Mucosa of stomach (tissue), 1 donor: ENCODE measurements around the gene ACAP3.
A peak's percentile ranks its signal among the peaks of the same experiment; 100 is the strongest.

Experiments
- H3K27me3 ChIP-seq: one replicate; pipeline ENCODE4 v1.7.0; 2013; ENCODE audit warnings: mild to moderate bottlenecking, low read length; ENCODE audit not compliant: control insufficient read depth, insufficient read depth
- H3K36me3 ChIP-seq: one replicate; pipeline ENCODE4 v1.7.0; 2013; ENCODE audit warnings: low read length; ENCODE audit not compliant: control insufficient read depth, insufficient read depth
- H3K4me1 ChIP-seq: one replicate; pipeline ENCODE4 v1.7.0; 2013; ENCODE audit warnings: mild to moderate bottlenecking, low read length; ENCODE audit not compliant: control insufficient read depth, insufficient read depth
- H3K4me3 ChIP-seq: one replicate; pipeline ENCODE4 v1.7.0; 2013; ENCODE audit warnings: low read length
- H3K9ac ChIP-seq: one replicate; pipeline ENCODE4 v1.7.0; 2013; ENCODE audit warnings: mild to moderate bottlenecking, low read length, moderate library complexity
- H3K9me3 ChIP-seq: one replicate; pipeline ENCODE4 v1.7.0; 2013; ENCODE audit warnings: mild to moderate bottlenecking, low read length, moderate library complexity; ENCODE audit not compliant: control insufficient read depth
- donor health status: Pancreatic carcinoma.

ACAP3 gene

GRCh38 chr1:1307923-1308755, at the start of gene ACAP3, which contains the start of gene PUSL1:
Gene ACAP3, minus strand, starts transcription at chr1:1307930. Its CDS starts 115 bp downstream, at chr1:1307815.
Gene PUSL1, plus strand, starts transcription at chr1:1308597. Its CDS starts 47 bp downstream, at chr1:1308644.
- Histone ChIP-seq H3K9ac (peak within 1 kb of the TSS; percentile 61), H3K9me3 (no peaks in the 10 kb centered on the region)

DNA sequence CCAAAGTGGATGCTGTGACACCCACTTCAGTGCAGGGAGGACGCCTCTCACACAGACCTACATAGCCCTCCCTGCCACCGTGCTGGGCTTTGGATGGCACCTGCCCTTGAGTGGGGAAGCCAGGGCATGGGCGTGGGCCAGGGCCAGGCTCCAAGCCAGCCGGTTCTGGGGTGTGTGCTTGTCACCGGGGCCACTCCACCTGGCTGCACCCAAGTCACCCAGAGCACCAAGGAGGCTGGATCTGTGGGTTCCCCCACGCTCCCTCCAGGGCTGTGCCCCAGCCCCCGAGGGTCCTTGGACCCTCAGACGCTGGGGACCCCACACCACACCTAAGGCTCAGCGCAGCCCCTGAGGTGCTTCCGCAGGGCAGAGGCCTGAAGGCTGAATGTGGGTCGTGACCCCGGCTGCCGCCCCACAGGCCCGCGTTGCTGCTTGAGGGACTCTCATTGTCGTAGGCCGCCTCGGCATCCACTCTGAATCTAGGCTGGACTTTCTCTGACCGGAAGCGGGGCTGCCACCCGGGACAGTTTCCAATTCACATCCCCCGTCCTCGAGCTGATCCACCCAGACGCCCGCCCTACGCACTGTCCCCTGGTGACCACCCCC, 49.2 kb upstream of the ACAP3 start:
- Histone ChIP-seq H3K36me3 (no peaks in the 10 kb centered on the region), H3K27me3 (peaks cover 68% of the 10 kb centered on the region), H3K4me1 (peaks cover 28% of the 10 kb centered on the region), H3K9me3 (no peaks in the 10 kb centered on the region), H3K4me3 (no peak overlapping the region), H3K9ac (peak overlapping the region; percentile 66)

More at GRCh38 chr1:1307923-1308755, at the start of gene ACAP3, which contains the start of gene PUSL1:
- peak within 1 kb of the TSS; percentile 54 for H3K4me3 ChIP-seq
- peaks cover 47% of the 10 kb centered on the region for H3K4me1 ChIP-seq
- H3K27me3 ChIP-seq: no peaks in the 10 kb centered on the region
- peaks cover 8% of the 10 kb centered on the region for H3K36me3 ChIP-seq

- no peak overlapping the region for H3K4me3 ChIP-seq
- H3K4me1 ChIP-seq: peaks cover 34% of the 10 kb centered on the region
- no peak overlapping the region for H3K9ac ChIP-seq
- H3K9me3 ChIP-seq: no peaks in the 10 kb centered on the region
- H3K36me3 ChIP-seq: no peaks in the 10 kb centered on the region
- H3K27me3 ChIP-seq: peaks cover 71% of the 10 kb centered on the region
Measured at GRCh38 chr1:1356166-1356795, 48.6 kb upstream of the ACAP3 start.

DNA sequence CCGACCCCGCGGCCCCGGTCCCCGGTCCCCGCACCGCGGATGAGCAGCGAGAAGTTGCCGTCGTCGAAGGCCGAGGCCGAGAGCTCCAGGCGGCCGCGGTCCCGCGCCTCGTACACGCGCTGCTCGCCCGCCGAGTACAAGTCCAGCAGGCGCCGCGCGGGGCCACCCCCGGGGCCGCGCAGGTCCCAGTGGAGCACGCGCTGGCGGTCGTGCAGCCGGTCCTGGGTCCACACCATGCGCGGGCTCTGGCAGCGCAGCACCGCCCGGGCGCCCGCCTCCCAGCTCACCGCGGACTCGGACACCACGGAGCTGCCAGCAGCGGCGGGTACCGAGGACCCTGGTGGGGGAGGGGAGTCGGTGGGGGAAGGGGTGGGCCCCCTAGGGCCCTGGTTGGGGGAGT, 47.7 kb upstream of the ACAP3 start:
- Histone ChIP-seq H3K9ac (no peak overlapping the region), H3K4me1 (peaks cover 34% of the 10 kb centered on the region), H3K4me3 (no peak overlapping the region), H3K36me3 (no peaks in the 10 kb centered on the region), H3K27me3 (peaks cover 65% of the 10 kb centered on the region), H3K9me3 (no peaks in the 10 kb centered on the region)

DNA sequence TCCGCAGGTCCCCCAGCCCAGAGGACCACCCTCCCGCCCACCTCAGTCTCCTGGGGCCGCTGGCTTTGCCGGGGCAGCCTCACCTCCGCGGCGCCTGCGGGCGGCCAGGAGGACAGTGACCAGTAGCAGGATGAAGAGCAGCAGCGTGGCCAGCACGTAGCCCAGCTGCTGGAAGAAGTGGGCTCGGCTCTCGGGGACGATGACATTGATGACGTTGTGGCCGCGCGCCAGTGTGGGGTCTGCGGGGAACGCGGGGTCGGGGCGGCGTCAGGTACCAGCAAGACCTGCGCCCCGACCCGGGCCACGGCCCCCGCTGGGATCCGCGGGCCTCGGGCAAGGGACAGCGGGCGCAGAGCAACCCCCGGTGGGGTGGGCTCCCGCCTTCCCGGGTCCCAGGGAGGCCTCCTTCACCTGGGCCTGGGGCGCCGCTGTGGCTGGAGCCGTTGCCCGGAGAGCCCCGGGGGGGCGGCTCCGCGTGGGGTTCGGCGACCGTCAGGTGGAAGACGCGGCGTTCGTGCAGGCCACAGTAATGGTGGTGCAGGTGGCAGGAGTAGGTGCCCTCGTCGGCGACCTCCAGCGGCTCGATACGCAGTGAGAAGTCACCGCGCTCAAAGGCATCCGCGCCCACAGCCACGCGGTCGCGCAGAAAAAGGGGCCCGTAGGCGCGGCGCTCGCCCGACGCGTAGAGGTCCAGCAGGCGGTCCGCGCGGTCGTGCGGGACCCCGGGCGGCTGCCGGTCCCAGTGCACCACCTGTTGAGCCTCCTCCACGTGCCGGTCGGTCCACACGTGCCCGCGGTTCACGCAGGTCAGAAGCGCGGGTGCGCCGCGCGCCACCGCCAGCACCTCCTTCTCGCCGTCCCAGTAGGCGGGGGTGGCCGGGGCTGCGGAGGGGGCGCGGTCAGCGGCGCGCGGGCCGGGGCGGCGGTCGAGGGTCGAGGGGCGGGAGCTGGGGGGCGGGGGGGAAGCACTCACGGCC, 46.8 kb upstream of the ACAP3 start:
- no peak overlapping the region for H3K4me3 ChIP-seq
- H3K27me3 ChIP-seq: peaks cover 60% of the 10 kb centered on the region
- H3K9ac ChIP-seq: no peak overlapping the region

DNA sequence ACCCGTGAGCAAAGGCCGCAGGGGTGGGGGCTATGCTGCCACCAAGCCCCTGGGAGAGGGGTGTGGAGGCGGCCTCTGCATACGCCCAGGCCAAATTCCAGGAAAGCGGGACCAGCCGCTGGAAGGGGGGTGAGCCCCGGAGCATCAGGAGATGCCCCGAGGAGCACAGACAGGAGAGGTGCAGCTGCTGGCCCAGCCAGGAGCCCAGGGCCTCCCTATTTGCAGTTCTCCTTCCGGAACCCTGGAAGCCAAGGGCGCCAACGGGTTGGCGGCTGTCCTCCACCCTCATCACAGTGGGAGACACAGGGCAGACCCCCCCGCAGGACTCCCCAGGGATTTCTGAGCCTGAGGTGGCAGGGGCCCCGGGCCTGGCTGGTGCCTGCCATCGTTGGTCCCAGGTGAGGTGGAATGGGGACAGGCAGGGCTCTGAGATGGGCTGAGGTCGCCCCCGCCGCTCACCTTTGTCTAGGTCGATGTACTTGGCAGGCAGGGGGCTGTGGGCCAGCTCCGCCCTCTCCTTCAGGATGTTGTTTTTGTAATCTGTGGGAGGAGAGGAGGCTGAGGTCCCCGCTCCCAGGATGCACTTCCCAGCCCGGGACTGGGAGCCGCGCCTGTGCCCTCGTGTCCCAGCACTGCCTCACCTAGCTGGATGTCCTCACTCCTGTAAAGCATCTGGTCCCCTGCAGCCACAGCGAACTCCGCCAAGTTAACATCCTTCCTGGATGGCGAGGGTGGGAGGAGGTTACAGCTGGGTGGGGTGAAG, 45.8 kb upstream of the ACAP3 start:
- H3K9ac ChIP-seq: no peak overlapping the region
- peaks cover 24% of the 10 kb centered on the region for H3K4me1 ChIP-seq
- no peak overlapping the region for H3K4me3 ChIP-seq
- peaks cover 51% of the 10 kb centered on the region for H3K27me3 ChIP-seq
- no peaks in the 10 kb centered on the region for H3K36me3 ChIP-seq
- no peaks in the 10 kb centered on the region for H3K9me3 ChIP-seq

More for the DNA sequence above, 46.8 kb upstream of the ACAP3 start:
- Histone ChIP-seq H3K9me3 (no peaks in the 10 kb centered on the region), H3K4me1 (peaks cover 32% of the 10 kb centered on the region), H3K36me3 (no peaks in the 10 kb centered on the region)

DNA sequence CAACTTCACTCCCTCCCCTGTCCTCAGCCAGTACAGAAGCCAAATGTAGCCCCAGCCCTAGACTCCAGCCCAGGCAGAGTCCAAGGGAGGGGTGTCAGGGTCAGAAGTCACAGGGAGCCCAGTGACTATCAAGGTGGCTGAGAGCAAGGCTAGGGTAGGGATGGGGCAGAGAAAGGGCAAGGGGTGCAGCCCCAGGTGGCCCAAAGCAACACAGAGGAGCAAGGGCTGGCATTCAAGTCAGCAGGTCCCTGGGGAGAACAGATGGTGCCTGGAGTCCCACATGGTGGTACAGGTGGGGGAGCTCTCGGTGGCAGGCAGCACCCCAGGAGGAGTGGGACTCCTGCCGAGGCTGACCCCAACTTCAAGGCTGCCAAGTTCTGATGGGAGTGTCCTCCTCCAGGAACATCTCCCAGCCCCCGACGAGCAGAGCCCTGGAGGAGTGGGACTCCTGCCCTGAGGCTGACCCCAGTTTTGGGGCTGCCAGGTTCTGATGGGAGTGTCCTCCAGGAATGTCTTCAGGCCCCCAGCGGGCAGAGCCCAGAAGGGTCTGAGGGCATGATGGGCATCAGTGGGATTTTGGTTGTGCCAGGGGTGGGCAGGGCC, 45.2 kb upstream of the ACAP3 start:
- no peak overlapping the region for H3K4me3 ChIP-seq
- H3K4me1 ChIP-seq: peaks cover 21% of the 10 kb centered on the region
- no peaks in the 10 kb centered on the region for H3K9me3 ChIP-seq
- no peak overlapping the region for H3K9ac ChIP-seq
- peaks cover 44% of the 10 kb centered on the region for H3K27me3 ChIP-seq
- no peaks in the 10 kb centered on the region for H3K36me3 ChIP-seq

DNA sequence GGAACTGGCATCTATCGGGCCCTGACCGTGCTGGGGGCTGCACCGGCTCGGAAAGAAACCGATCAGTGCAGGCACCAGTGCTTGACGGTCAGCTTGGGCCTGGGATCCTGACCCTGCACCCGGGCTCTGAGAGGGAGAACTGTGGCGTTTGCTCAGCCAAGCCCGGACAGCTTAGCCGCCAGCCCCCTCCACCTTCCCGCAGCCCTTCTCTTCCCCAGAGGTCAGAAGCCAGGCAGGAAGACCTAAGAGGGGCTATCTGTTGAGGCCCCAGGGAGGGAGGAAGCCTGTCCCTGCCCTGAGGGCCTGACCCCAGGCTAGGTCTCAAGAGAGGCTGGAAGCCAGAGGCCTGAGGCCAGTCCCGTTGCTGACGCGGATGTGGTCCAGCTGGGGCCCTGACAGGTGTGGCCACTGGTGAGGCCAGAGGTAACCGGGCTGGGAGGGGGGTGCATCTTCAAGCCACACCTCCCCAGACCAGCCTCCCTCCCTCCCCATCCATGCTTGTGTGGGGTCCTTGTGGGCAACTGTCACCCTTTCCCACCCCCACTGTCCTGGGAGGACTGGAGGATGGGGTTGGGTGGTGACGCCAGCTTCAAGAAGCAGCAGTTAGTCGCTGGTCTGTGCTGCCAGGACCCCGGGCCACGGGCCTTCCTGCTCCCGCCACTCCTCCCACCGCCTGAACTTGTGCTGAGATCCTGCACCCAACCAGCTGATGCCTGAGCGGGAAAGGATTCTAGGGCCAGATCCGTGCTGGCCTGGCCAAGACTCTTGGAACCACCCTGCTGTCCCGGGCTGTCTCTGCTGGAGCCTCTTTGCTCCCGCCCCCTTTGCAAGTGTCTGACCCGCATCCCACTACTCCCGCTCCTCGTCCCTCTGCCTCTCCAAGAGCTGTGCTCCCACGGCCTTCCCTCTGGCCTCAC, 44.0 kb upstream of the ACAP3 start:
- Histone ChIP-seq H3K36me3 (no peaks in the 10 kb centered on the region), H3K9me3 (no peaks in the 10 kb centered on the region), H3K27me3 (peaks cover 34% of the 10 kb centered on the region), H3K4me1 (peaks cover 27% of the 10 kb centered on the region), H3K9ac (no peak overlapping the region), H3K4me3 (no peak overlapping the region)

GRCh38 chr1:1349256-1350012, 41.7 kb upstream of the ACAP3 start, which contains the start of gene DVL1:
Gene DVL1, minus strand, starts transcription at chr1:1349418. Its CDS starts 353 bp downstream, at chr1:1349065.
- peaks cover 42% of the 10 kb centered on the region for H3K4me1 ChIP-seq
- H3K9me3 ChIP-seq: no peaks in the 10 kb centered on the region
- H3K36me3 ChIP-seq: no peaks in the 10 kb centered on the region
- H3K9ac ChIP-seq: peak within 1 kb of the TSS; percentile 72
- H3K27me3 ChIP-seq: peaks cover 27% of the 10 kb centered on the region
- H3K4me3 ChIP-seq: peak within 1 kb of the TSS; percentile 60
